Mesendoderm (in vitro differentiated cells): ENCODE results near the gene CCDC187.
A peak's percentile ranks its signal among the peaks of the same experiment; 100 is the strongest.

Source experiments
- DNase-seq: peaks from one replicate; pipeline ENCODE4 v3.0.0; 2013
- H2AK5ac ChIP-seq: 2 replicates; pipeline ENCODE4 v1.6.1; 2013; ENCODE audit warnings: low read length, inconsistent platforms
- H2BK120ac ChIP-seq: 2 replicates; pipeline ENCODE4 v1.6.1; 2013; ENCODE audit warnings: low read depth, mild to moderate bottlenecking, low read length, moderate library complexity, mixed read lengths
- H2BK15ac ChIP-seq: replicated peaks from 2 replicates; pipeline ENCODE4 v1.6.1; 2013; ENCODE audit warnings: low read depth, mild to moderate bottlenecking, moderate library complexity
- H2BK5ac ChIP-seq: 2 replicates; pipeline ENCODE4 v1.6.1; 2013; ENCODE audit warnings: low read length, inconsistent platforms
- H3K18ac ChIP-seq: 2 replicates; pipeline ENCODE4 v1.6.1; 2013; ENCODE audit warnings: mild to moderate bottlenecking, low read length, mixed read lengths
- H3K23ac ChIP-seq: one replicate; pipeline ENCODE4 v1.6.1; 2013; ENCODE audit warnings: low read length
- H3K27ac ChIP-seq: 2 replicates; pipeline ENCODE4 v1.5.1; 2013; ENCODE audit warnings: low read depth, mild to moderate bottlenecking, inconsistent platforms, low read length, moderate library complexity
- H3K27me3 ChIP-seq: 2 replicates; pipeline ENCODE4 v1.6.1; 2013; ENCODE audit warnings: low read length, control low read depth, mild to moderate bottlenecking, inconsistent platforms; ENCODE audit not compliant: insufficient read depth, poor library complexity
- H3K36me3 ChIP-seq: 2 replicates; pipeline ENCODE4 v1.6.1; 2013; ENCODE audit warnings: low read length, inconsistent platforms; ENCODE audit not compliant: control insufficient read depth, insufficient read depth
- H3K4ac ChIP-seq: one replicate; pipeline ENCODE4 v1.6.1; 2013; ENCODE audit warnings: low read depth, mild to moderate bottlenecking, low read length, moderate library complexity
- H3K4me1 ChIP-seq: 2 replicates; pipeline ENCODE4 v1.6.1; 2013; ENCODE audit warnings: low read depth, low read length, inconsistent platforms; ENCODE audit not compliant: control insufficient read depth
- H3K4me2 ChIP-seq: 2 replicates; pipeline ENCODE4 v1.6.1; 2013; ENCODE audit warnings: low read length
- H3K4me3 ChIP-seq: 2 replicates; pipeline ENCODE4 v1.5.1; 2013; ENCODE audit warnings: mild to moderate bottlenecking, low read length
- H3K56ac ChIP-seq: one replicate; pipeline ENCODE4 v1.6.1; 2013; ENCODE audit warnings: low read length
- H3K79me1 ChIP-seq: 2 replicates; pipeline ENCODE4 v1.6.1; 2013; ENCODE audit warnings: low read length, inconsistent platforms
- H3K79me2 ChIP-seq: 2 replicates; pipeline ENCODE4 v1.6.1; 2013; ENCODE audit warnings: mild to moderate bottlenecking, low read length; ENCODE audit not compliant: control insufficient read depth, insufficient read depth
- H3K9ac ChIP-seq: 2 replicates; pipeline ENCODE4 v1.6.1; 2013; ENCODE audit warnings: low read length, inconsistent platforms
- H4K5ac ChIP-seq: one replicate; pipeline ENCODE4 v1.6.1; 2013; ENCODE audit warnings: low read length
- H4K8ac ChIP-seq: one replicate; pipeline ENCODE4 v1.6.1; 2013; ENCODE audit warnings: low read depth, mild to moderate bottlenecking, control low read depth, low read length, moderate library complexity
- WGBS: extraction: QIAGEN DNeasy Blood & Tissue Kit; methylation state at CpG from one replicate; pipeline ENCODE4 v1.1.7; 2013; ENCODE audit warnings: low lambda C conversion rate, missing lambda C conversion rate; ENCODE audit not compliant: insufficient coverage; ENCODE audit errors: extremely low coverage; 5-methylcytosine and 5-hydroxymethylcytosine counted together

The CCDC187 gene

GRCh38 chr9:136246849-136247550, 56.9 kb downstream of the CCDC187 start:
- Histone ChIP-seq H3K79me1 (peaks cover 20% of the 10 kb centered on the region), H3K18ac (no peak overlapping the region), H3K23ac (no peak overlapping the region), H3K36me3 (no peaks in the 10 kb centered on the region), H3K4me1 (peaks cover 3% of the 10 kb centered on the region), H2BK5ac (no peak overlapping the region), H2AK5ac (no peak overlapping the region), H3K4me2 (no peak overlapping the region), H3K27me3 (no peaks in the 10 kb centered on the region), H3K4me3 (no peak overlapping the region), H4K8ac (no peak overlapping the region), H4K5ac (no peak overlapping the region), H2BK15ac (no peak overlapping the region), H3K4ac (no peak overlapping the region), H2BK120ac (no peak overlapping the region), H3K27ac (no peak overlapping the region), H3K56ac (no peak overlapping the region), H3K79me2 (peaks cover 23% of the 10 kb centered on the region), H3K9ac (no peak overlapping the region)
- WGBS: no CpG with 5 or more reads among the region's 26 CpGs
- DNase-seq: no peak

GRCh38 chr9:136245219-136246150, 58.4 kb downstream of the CCDC187 start, which contains the start of gene QSOX2:
QSOX2 (minus strand) TSS chr9:136245812; CDS start chr9:136245803, 9 bp downstream.
- WGBS: no CpG with 5 or more reads among the region's 112 CpGs
- H3K56ac ChIP-seq: peak within 1 kb of the TSS; percentile 88
- no peak within 1 kb of the TSS for H2BK15ac ChIP-seq
- H3K23ac ChIP-seq: peak within 1 kb of the TSS; percentile 89
- no peak within 1 kb of the TSS for H2BK5ac ChIP-seq
- H3K4ac ChIP-seq: no peak within 1 kb of the TSS
- H2AK5ac ChIP-seq: no peak within 1 kb of the TSS
- H2BK120ac ChIP-seq: no peak within 1 kb of the TSS
- no peak within 1 kb of the TSS for H4K8ac ChIP-seq
- no peak within 1 kb of the TSS for H3K27ac ChIP-seq
- no peak within 1 kb of the TSS for H3K18ac ChIP-seq
- no peaks in the 10 kb centered on the region for H3K36me3 ChIP-seq
- H3K9ac ChIP-seq: peak within 1 kb of the TSS; percentile 74
- peaks cover 30% of the 10 kb centered on the region for H3K79me1 ChIP-seq
- H3K27me3 ChIP-seq: no peaks in the 10 kb centered on the region
- peaks cover 37% of the 10 kb centered on the region for H3K79me2 ChIP-seq
- H3K4me1 ChIP-seq: peaks cover 3% of the 10 kb centered on the region
- H4K5ac ChIP-seq: no peak within 1 kb of the TSS
- H3K4me2 ChIP-seq: peak within 1 kb of the TSS; percentile 85
- DNase-seq: peak; percentile 75
- H3K4me3 ChIP-seq: peak within 1 kb of the TSS; percentile 61

- H2BK120ac ChIP-seq: no peak overlapping the region
- peak overlapping the region; percentile 61 for H3K4me3 ChIP-seq
- no peak overlapping the region for H3K4ac ChIP-seq
- no peak overlapping the region for H2AK5ac ChIP-seq
- H3K4me1 ChIP-seq: peaks cover 3% of the 10 kb centered on the region
- H3K36me3 ChIP-seq: no peaks in the 10 kb centered on the region
- H3K79me2 ChIP-seq: peaks cover 39% of the 10 kb centered on the region
- H3K9ac ChIP-seq: peak overlapping the region; percentile 74
- peak overlapping the region; percentile 80 for H3K56ac ChIP-seq
- WGBS: no CpG with 5 or more reads among the region's 6 CpGs
- no peak overlapping the region for H4K8ac ChIP-seq
- no peak for DNase-seq
- H3K27ac ChIP-seq: no peak overlapping the region
- no peak overlapping the region for H3K18ac ChIP-seq
- H4K5ac ChIP-seq: no peak overlapping the region
- H2BK15ac ChIP-seq: no peak overlapping the region
- peak overlapping the region; percentile 85 for H3K4me2 ChIP-seq
- no peak overlapping the region for H3K23ac ChIP-seq
- no peak overlapping the region for H2BK5ac ChIP-seq
- H3K27me3 ChIP-seq: no peaks in the 10 kb centered on the region
- H3K79me1 ChIP-seq: peaks cover 30% of the 10 kb centered on the region
Measured at GRCh38 chr9:136244969-136245218, 59.0 kb downstream of the CCDC187 start.

GRCh38 chr9:136244122-136244968, 59.5 kb downstream of the CCDC187 start:
- Histone ChIP-seq H3K27me3 (no peaks in the 10 kb centered on the region), H2AK5ac (no peak overlapping the region), H3K79me1 (peaks cover 34% of the 10 kb centered on the region), H3K9ac (peak overlapping the region; percentile 74), H3K79me2 (peaks cover 43% of the 10 kb centered on the region), H3K4ac (no peak overlapping the region), H3K4me3 (peak overlapping the region; percentile 61), H2BK15ac (no peak overlapping the region), H3K56ac (peak overlapping the region; percentile 80), H2BK120ac (no peak overlapping the region), H3K27ac (no peak overlapping the region), H2BK5ac (no peak overlapping the region), H4K8ac (no peak overlapping the region), H3K36me3 (no peaks in the 10 kb centered on the region), H4K5ac (no peak overlapping the region), H3K4me2 (peak overlapping the region; percentile 85), H3K18ac (no peak overlapping the region), H3K23ac (no peak overlapping the region), H3K4me1 (peaks cover 3% of the 10 kb centered on the region)
- DNase-seq: no peak
- no CpG with 5 or more reads among the region's 11 CpGs for WGBS

GRCh38 chr9:136243631-136244030, 60.3 kb downstream of the CCDC187 start:
- WGBS: no CpG with 5 or more reads among the region's 4 CpGs

More at GRCh38 chr9:136243631-136244030, 60.3 kb downstream of the CCDC187 start:
- Histone ChIP-seq H2BK5ac (no peak overlapping the region), H3K36me3 (no peaks in the 10 kb centered on the region), H3K23ac (no peak overlapping the region), H4K8ac (no peak overlapping the region), H3K4ac (no peak overlapping the region), H4K5ac (no peak overlapping the region), H3K4me2 (no peak overlapping the region), H3K27ac (no peak overlapping the region), H2BK15ac (no peak overlapping the region), H2AK5ac (no peak overlapping the region), H3K27me3 (no peaks in the 10 kb centered on the region), H3K79me1 (peaks cover 35% of the 10 kb centered on the region), H3K18ac (no peak overlapping the region), H2BK120ac (no peak overlapping the region), H3K9ac (no peak overlapping the region), H3K4me3 (no peak overlapping the region), H3K4me1 (peaks cover 3% of the 10 kb centered on the region), H3K79me2 (peaks cover 47% of the 10 kb centered on the region), H3K56ac (no peak overlapping the region)
- peak; percentile 23 for DNase-seq
